ENCODE measurements around the gene DOC2A.

- TF ChIP-seq, protein P1, sequence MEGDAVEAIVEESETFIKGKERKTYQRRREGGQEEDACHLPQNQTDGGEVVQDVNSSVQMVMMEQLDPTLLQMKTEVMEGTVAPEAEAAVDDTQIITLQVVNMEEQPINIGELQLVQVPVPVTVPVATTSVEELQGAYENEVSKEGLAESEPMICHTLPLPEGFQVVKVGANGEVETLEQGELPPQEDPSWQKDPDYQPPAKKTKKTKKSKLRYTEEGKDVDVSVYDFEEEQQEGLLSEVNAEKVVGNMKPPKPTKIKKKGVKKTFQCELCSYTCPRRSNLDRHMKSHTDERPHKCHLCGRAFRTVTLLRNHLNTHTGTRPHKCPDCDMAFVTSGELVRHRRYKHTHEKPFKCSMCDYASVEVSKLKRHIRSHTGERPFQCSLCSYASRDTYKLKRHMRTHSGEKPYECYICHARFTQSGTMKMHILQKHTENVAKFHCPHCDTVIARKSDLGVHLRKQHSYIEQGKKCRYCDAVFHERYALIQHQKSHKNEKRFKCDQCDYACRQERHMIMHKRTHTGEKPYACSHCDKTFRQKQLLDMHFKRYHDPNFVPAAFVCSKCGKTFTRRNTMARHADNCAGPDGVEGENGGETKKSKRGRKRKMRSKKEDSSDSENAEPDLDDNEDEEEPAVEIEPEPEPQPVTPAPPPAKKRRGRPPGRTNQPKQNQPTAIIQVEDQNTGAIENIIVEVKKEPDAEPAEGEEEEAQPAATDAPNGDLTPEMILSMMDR (IDR thresholded peaks at IDR 0.05) = no peak
- TF ChIP-seq POLR2AphosphoS5 (IDR thresholded peaks at IDR 0.05; ENCODE audit: insufficient read depth in 1 of 2, low read depth in 1 of 2) = no peak
These were observed 28.0 kb downstream of the DOC2A start for GRCh38 chr16:29982560-29983419.
